H1 (cell line): ENCODE results near the gene PRF1. TPM values are rescaled to one million over a fixed set of nuclear protein-coding genes. Genes with fewer than 3 reads are reported as not detected.

ENCODE experiments used
- CTCF ChIA-PET: fragments of 300-600 bp; sonication (Branson Sonifier 250); formaldehyde crosslinking; loops from one replicate; lab custom pipeline; 2021; ENCODE audit not compliant: partially characterized antibody; lab: Charles Lee
- POLR2A ChIA-PET: fragments of 300-600 bp; sonication (Branson Sonifier 250); formaldehyde crosslinking; loops from one replicate; lab custom pipeline; 2021; ENCODE audit warnings: inconsistent platforms; ENCODE audit not compliant: partially characterized antibody; lab: Charles Lee
- DNase-seq, 2 experiments: peaks; one replicate each; pipeline versions ENCODE4 v3.0.0 to v3.0.0-alpha.2; 2010 to 2022; ENCODE audit warnings: low spot score in 2 of 2, low read depth in 1 of 2, mixed read lengths in 1 of 2
- FAIRE-seq: peaks from 2 replicates; lab custom pipeline; 2011; peaks lifted over from hg19 to GRCh38; lab: Jason Lieb, UNC
- H2AFZ ChIP-seq: 2 replicates; pipeline ENCODE4 v1.8.1; 2012; ENCODE audit warnings: low read length, inconsistent platforms
- H2AK5ac ChIP-seq: 2 replicates; pipeline ENCODE4 v1.6.1; 2013; ENCODE audit warnings: low read depth, low read length
- H2BK120ac ChIP-seq: replicated peaks from 2 replicates; pipeline ENCODE3; 2013; ENCODE audit warnings: low read depth, low read length, inconsistent platforms
- H2BK12ac ChIP-seq: 2 replicates; pipeline ENCODE4 v1.6.1; 2013; ENCODE audit warnings: low read depth, low read length
- H2BK15ac ChIP-seq: 2 replicates; pipeline ENCODE4 v1.6.1; 2013; ENCODE audit warnings: low read length
- H2BK20ac ChIP-seq: 2 replicates; pipeline ENCODE4 v1.6.1; 2013; ENCODE audit warnings: low read length
- H2BK5ac ChIP-seq: 2 replicates; pipeline ENCODE4 v1.6.1; 2013; ENCODE audit warnings: low read depth, low read length
- H3K14ac ChIP-seq: 2 replicates; pipeline ENCODE4 v1.6.1; 2013; ENCODE audit warnings: inconsistent platforms; ENCODE audit not compliant: insufficient read length
- H3K18ac ChIP-seq: 2 replicates; pipeline ENCODE4 v1.6.1; 2013; ENCODE audit warnings: low read length; ENCODE audit errors: extremely low read depth
- H3K23ac ChIP-seq: 2 replicates; pipeline ENCODE4 v1.6.1; 2013; ENCODE audit warnings: inconsistent platforms; ENCODE audit not compliant: insufficient read length
- H3K23me2 ChIP-seq: 2 replicates; pipeline ENCODE4 v1.6.1; 2013; ENCODE audit warnings: low read depth, low read length
- H3K27ac ChIP-seq: 2 replicates; pipeline ENCODE4 v1.6.1; 2011; ENCODE audit warnings: low read depth, low read length, inconsistent platforms
- H3K27me3 ChIP-seq, 4 experiments: replicated peaks in 1 of 4; 1 replicate in 1 of 4; 2 replicates in 3 of 4; pipeline versions ENCODE4 v1.6.1 to v1.8.1; 2011 to 2013; ENCODE audit warnings: low read length in 3 of 4, mild to moderate bottlenecking in 3 of 4, inconsistent platforms in 2 of 4, mixed read lengths in 2 of 4, moderate library complexity in 1 of 4; ENCODE audit not compliant: control insufficient read depth in 3 of 4, insufficient read depth in 3 of 4; ENCODE audit errors: extremely low read depth in 1 of 4
- H3K36me3 ChIP-seq, 4 experiments: 2 replicates each; pipeline versions ENCODE4 v1.6.1 to v1.8.1; 2011 to 2013; ENCODE audit warnings: mild to moderate bottlenecking in 4 of 4, low read length in 3 of 4, moderate library complexity in 2 of 4, control low read depth in 1 of 4, inconsistent platforms in 1 of 4; ENCODE audit not compliant: insufficient read depth in 4 of 4, control insufficient read depth in 2 of 4
- H3K4ac ChIP-seq: replicated peaks from 2 replicates; pipeline ENCODE3; 2013; ENCODE audit warnings: low read length, low read depth, mixed read lengths, inconsistent platforms; ENCODE audit not compliant: insufficient read length
- H3K4me1 ChIP-seq, 4 experiments: replicated peaks in 1 of 4; 1 replicate in 1 of 4; 2 replicates in 3 of 4; pipeline versions ENCODE4 v1.6.1 to v1.8.1; 2011 to 2013; ENCODE audit warnings: low read length in 3 of 4, inconsistent platforms in 2 of 4, mixed read lengths in 1 of 4; ENCODE audit not compliant: insufficient read depth in 4 of 4, control insufficient read depth in 3 of 4
- H3K4me2 ChIP-seq, 2 experiments: 2 replicates each; pipeline versions ENCODE4 v1.6.1 to v1.8.1; 2011 to 2013; ENCODE audit warnings: low read depth in 2 of 2, low read length in 2 of 2, control low read depth in 1 of 2, inconsistent platforms in 1 of 2, mild to moderate bottlenecking in 1 of 2; ENCODE audit not compliant: insufficient read depth in 1 of 2
- H3K4me3 ChIP-seq, 4 experiments: fragments of 200-600, 300-600 bp in 1 of 4; sonication (generic), shearing (Covaris generic), sonication (Bioruptor Twin) in 1 of 4; 2 replicates each; pipeline versions ENCODE4 v1.5.1 to v1.8.1; 2011 to 2016; ENCODE audit warnings: low read length in 4 of 4, low read depth in 3 of 4, control low read depth in 2 of 4, inconsistent platforms in 2 of 4, mild to moderate bottlenecking in 2 of 4, mixed read lengths in 1 of 4, moderate library complexity in 1 of 4; ENCODE audit not compliant: insufficient read depth in 2 of 4; ENCODE audit errors: extremely low read depth in 1 of 4
- H3K56ac ChIP-seq: replicated peaks from 2 replicates; pipeline ENCODE3; 2013; ENCODE audit warnings: low read depth, mild to moderate bottlenecking, mixed read lengths, low read length, inconsistent platforms; ENCODE audit not compliant: insufficient read length
- H3K79me1 ChIP-seq: 2 replicates; pipeline ENCODE4 v1.6.1; 2013; ENCODE audit warnings: low read depth, low read length, control low read depth
- H3K79me2 ChIP-seq, 2 experiments: 2 replicates each; pipeline versions ENCODE4 v1.6.1 to v1.8.1; 2012 to 2013; ENCODE audit warnings: low read length in 2 of 2, mild to moderate bottlenecking in 2 of 2, inconsistent platforms in 1 of 2; ENCODE audit not compliant: insufficient read depth in 2 of 2, control insufficient read depth in 1 of 2
- H3K9ac ChIP-seq, 4 experiments: replicated peaks in 1 of 4; 1 replicate in 1 of 4; 2 replicates in 3 of 4; pipeline versions ENCODE4 v1.6.1 to v1.8.1; 2011 to 2013; ENCODE audit warnings: low read depth in 3 of 4, low read length in 3 of 4, control low read depth in 2 of 4, mild to moderate bottlenecking in 2 of 4, moderate library complexity in 2 of 4, inconsistent platforms in 1 of 4; ENCODE audit errors: extremely low read depth in 1 of 4
- H3K9me3 ChIP-seq, 2 experiments: 2 replicates each; pipeline versions ENCODE4 v1.6.1 to v1.8.1; 2012 to 2013; ENCODE audit warnings: mild to moderate bottlenecking in 2 of 2, moderate library complexity in 2 of 2, control low read depth in 1 of 2, inconsistent platforms in 1 of 2, low read depth in 1 of 2, low read length in 1 of 2, mixed read lengths in 1 of 2; ENCODE audit not compliant: insufficient read depth in 2 of 2
- H4K20me1 ChIP-seq, 2 experiments: replicated peaks in 1 of 2; 2 replicates each; pipeline versions ENCODE3 to v1.8.1; 2011 to 2013; ENCODE audit warnings: inconsistent platforms in 2 of 2, low read length in 2 of 2, mild to moderate bottlenecking in 1 of 2; ENCODE audit not compliant: insufficient read depth in 2 of 2, control insufficient read depth in 1 of 2
- H4K5ac ChIP-seq: 2 replicates; pipeline ENCODE4 v1.6.1; 2013; ENCODE audit warnings: low read length, low read depth, mixed read lengths, inconsistent platforms; ENCODE audit not compliant: insufficient read length
- H4K8ac ChIP-seq: 2 replicates; pipeline ENCODE4 v1.8.0; 2013; ENCODE audit warnings: mild to moderate bottlenecking, moderate library complexity, low read length, inconsistent platforms; ENCODE audit not compliant: insufficient read depth; ENCODE audit errors: extremely low read depth
- H4K91ac ChIP-seq: replicated peaks from 2 replicates; pipeline ENCODE3; 2013; ENCODE audit warnings: low read length, mixed read lengths, inconsistent platforms; ENCODE audit not compliant: insufficient read length
- CEBPB ChIP-seq: IDR thresholded peaks from 2 replicates; pipeline ENCODE4 v1.6.1; 2012; ENCODE audit warnings: low read depth, low read length
- JUN ChIP-seq: IDR thresholded peaks from 2 replicates; pipeline ENCODE4 v1.6.1; 2011; ENCODE audit warnings: low read depth, mild to moderate bottlenecking, improper control_type of control experiment, low read length
- RAD21 ChIP-seq, 2 experiments: IDR thresholded peaks in 1 of 2; conservative IDR thresholded peaks in 1 of 2; 2 replicates each; pipeline ENCODE4 v1.6.1; 2011; ENCODE audit warnings: low read depth in 2 of 2, low read length in 2 of 2, improper control_type of control experiment in 1 of 2, inconsistent platforms in 1 of 2, mild to moderate bottlenecking in 1 of 2, moderate library complexity in 1 of 2
- ZNF274 ChIP-seq: IDR thresholded peaks from 2 replicates; pipeline ENCODE4 v1.7.0; 2012; ENCODE audit warnings: low read length, borderline replicate concordance; ENCODE audit errors: extremely low read depth
- WGBS, 2 experiments: shearing (Covaris generic) in 1 of 2; methylation state at CpG; one replicate each; pipeline versions ENCODE4 v1.1.6 to v1.1.7; 2013 to 2015; ENCODE audit warnings: low lambda C conversion rate in 2 of 2, mixed read lengths in 2 of 2, inconsistent platforms in 1 of 2, low coverage in 1 of 2, missing lambda C conversion rate in 1 of 2; ENCODE audit not compliant: insufficient replicate concordance in 2 of 2, insufficient coverage in 1 of 2, insufficient read length in 1 of 2; ENCODE audit errors: extremely low coverage in 1 of 2, missing lambda C conversion rate in 1 of 2; 5-methylcytosine and 5-hydroxymethylcytosine counted together
- polyA plus RNA-seq, 7 experiments: library from polyadenylated mRNA; depleted of rRNA in 3 of 7; stranded (reverse) in 5 of 7; unstranded in 2 of 7; fragments of >200 nt in 5 of 7; fragments of 200-250 nt in 2 of 7; gene quantifications; 1 replicate in 5 of 7; 2 replicates in 1 of 7; 4 replicates in 1 of 7; pipeline versions ENCODE4 v1.2.1 to v1.2.3, GENCODE V29; 2011 to 2013; ENCODE audit warnings: missing spikeins in 2 of 7, mixed read lengths in 2 of 7
- total RNA-seq: library from RNA; stranded (reverse); fragmentation: NEBNext Ultra II Directional; extraction: Animal tissue kit (Norgen Biotek cat#: 25700); gene quantifications from 2 replicates; pipeline ENCODE4 v1.2.1, GENCODE V29; 2021
- TF ChIP-seq, protein P1 (sequence below), 3 experiments: IDR thresholded peaks; 1 replicate in 2 of 3; 2 replicates in 1 of 3; pipeline versions ENCODE4 v1.5.1 to v1.6.1; 2011; ENCODE audit warnings: low read length in 3 of 3, mild to moderate bottlenecking in 3 of 3, inconsistent platforms in 2 of 3, low read depth in 1 of 3, moderate library complexity in 1 of 3; ENCODE audit not compliant: insufficient read depth in 1 of 3; ENCODE audit errors: control extremely low read depth in 1 of 3

The PRF1 gene
- total and polyA plus RNA-seq, 2 of the 8 experiments (the other 6 are each of a cell fraction or from before 2014, with no cell fraction given): 0.15 TPM; not detected in 1

DNA sequence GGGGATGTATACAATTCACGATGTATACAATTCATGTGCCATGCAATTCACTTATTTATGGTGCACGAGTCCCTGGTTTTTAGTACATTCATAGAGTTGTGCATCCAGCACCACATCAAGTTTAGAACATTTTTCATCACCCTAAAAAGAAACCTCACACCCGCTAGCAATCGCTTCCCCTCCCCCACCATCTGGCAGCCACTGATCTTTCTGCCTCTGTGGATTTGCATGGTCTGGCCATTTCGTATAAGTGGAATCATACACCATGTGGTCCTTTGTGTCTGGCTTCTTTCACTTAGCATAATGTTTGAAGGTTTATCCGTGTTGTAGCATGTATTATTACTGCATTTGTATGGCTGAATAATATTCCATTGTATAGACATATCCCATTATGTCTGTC lies 52.1 kb downstream of the PRF1 start:
- H4K91ac ChIP-seq: no peak overlapping the region
- H4K8ac ChIP-seq: no peak overlapping the region
- H3K23me2 ChIP-seq: no peaks in the 10 kb centered on the region
- no peak overlapping the region for H3K9ac ChIP-seq
- no peaks in the 10 kb centered on the region; the same call in 1 of the 2 replicates for H3K79me1 ChIP-seq
- no peaks in the 10 kb centered on the region for H3K9me3 ChIP-seq
- peaks cover 0 to 4% (median 1%) of the 10 kb centered on the region in 4 experiments; a peak in 1 of 8 replicates for H3K36me3 ChIP-seq
- H2BK12ac ChIP-seq: no peak overlapping the region
- H3K18ac ChIP-seq: no peak overlapping the region
- FAIRE-seq: no peak
- no peak overlapping the region for H4K5ac ChIP-seq
- 90% methylated on average over 6 of the region's 6 CpGs; no CpG with 5 or more reads in 1 of the 2 experiments for WGBS, 2 experiments
- no peak overlapping the region for H2BK15ac ChIP-seq
- no peaks in the 10 kb centered on the region for H3K79me2 ChIP-seq
- no peak overlapping the region for H2AK5ac ChIP-seq
- H3K4me3 ChIP-seq: no peak overlapping the region
- H3K56ac ChIP-seq: no peak overlapping the region
- H3K27ac ChIP-seq: no peak overlapping the region
- H3K4me2 ChIP-seq: no peak overlapping the region
- no peak overlapping the region for H2AFZ ChIP-seq
- CTCF ChIA-PET: interaction anchor here (0.6 to 26.8 kb wide), 39 partner anchors 10 to 526 kb away, joined by 3 to 908 read pairs (median 5); partner anchors contain the start of genes PALD1 and SGPL1
- no peak overlapping the region for H3K14ac ChIP-seq
- TF ChIP-seq CEBPB (no peak), RAD21 (IDR thresholded peaks at IDR 0.05 in 1 of 2, conservative IDR thresholded peaks at IDR 0.05 in 1 of 2; ENCODE audit: low read depth in 2 of 2, low read length in 2 of 2) (no peak), ZNF274 (no peak), JUN (no peak)
- TF ChIP-seq, protein P1, sequence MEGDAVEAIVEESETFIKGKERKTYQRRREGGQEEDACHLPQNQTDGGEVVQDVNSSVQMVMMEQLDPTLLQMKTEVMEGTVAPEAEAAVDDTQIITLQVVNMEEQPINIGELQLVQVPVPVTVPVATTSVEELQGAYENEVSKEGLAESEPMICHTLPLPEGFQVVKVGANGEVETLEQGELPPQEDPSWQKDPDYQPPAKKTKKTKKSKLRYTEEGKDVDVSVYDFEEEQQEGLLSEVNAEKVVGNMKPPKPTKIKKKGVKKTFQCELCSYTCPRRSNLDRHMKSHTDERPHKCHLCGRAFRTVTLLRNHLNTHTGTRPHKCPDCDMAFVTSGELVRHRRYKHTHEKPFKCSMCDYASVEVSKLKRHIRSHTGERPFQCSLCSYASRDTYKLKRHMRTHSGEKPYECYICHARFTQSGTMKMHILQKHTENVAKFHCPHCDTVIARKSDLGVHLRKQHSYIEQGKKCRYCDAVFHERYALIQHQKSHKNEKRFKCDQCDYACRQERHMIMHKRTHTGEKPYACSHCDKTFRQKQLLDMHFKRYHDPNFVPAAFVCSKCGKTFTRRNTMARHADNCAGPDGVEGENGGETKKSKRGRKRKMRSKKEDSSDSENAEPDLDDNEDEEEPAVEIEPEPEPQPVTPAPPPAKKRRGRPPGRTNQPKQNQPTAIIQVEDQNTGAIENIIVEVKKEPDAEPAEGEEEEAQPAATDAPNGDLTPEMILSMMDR (IDR thresholded peaks at IDR 0.05; ENCODE audit: control extremely low read depth in 1 of 3, insufficient read depth in 1 of 3, low read depth in 1 of 3, low read length in 3 of 3): no peak
- POLR2A ChIA-PET: no interaction called here
- H3K4me1 ChIP-seq: no peaks in the 10 kb centered on the region; a peak in 1 of 7 replicates
- no peak overlapping the region for H2BK5ac ChIP-seq
- H3K23ac ChIP-seq: no peak overlapping the region
- H2BK20ac ChIP-seq: no peak overlapping the region
- no peaks in the 10 kb centered on the region for H3K27me3 ChIP-seq
- H3K4ac ChIP-seq: no peak overlapping the region
- no peak overlapping the region for H2BK120ac ChIP-seq
- DNase-seq: no peak
- no peaks in the 10 kb centered on the region for H4K20me1 ChIP-seq
